ENCODE data around the gene HSPA2. TPM values are rescaled to one million over a fixed set of nuclear protein-coding genes. Genes with fewer than 3 reads are reported as not detected.

HSPA2 gene
- polyA plus RNA-seq, 1 donor from 2014 or later, result 0.25 TPM

GRCh38 chr14:64531567-64531966 lies 9.0 kb upstream of the HSPA2 start:
- Histone ChIP-seq H3K79me2 (replicated peaks; ENCODE audit: insufficient read depth, low read length) (no peaks in the 10 kb centered on the region), H3K4me3 (ENCODE audit: low read length) (no peak overlapping the region), H3K27ac (ENCODE audit: low read length) (no peak overlapping the region), H3K4me2 (ENCODE audit: low read length) (no peak overlapping the region), H3K36me3 (ENCODE audit: insufficient read depth, low read length) (no peaks in the 10 kb centered on the region), H2AFZ (ENCODE audit: low read depth, low read length) (no peak overlapping the region), H3K9me3 (ENCODE audit: low read length) (no peaks in the 10 kb centered on the region), H3F3A (ENCODE audit: insufficient read depth, low read length, poor library complexity, severe bottlenecking) (no peaks in the 10 kb centered on the region), H3K9ac (ENCODE audit: low read length) (no peak overlapping the region), H3K27me3 (ENCODE audit: insufficient read depth, low read depth, low read length) (no peaks in the 10 kb centered on the region), H4K20me1 (ENCODE audit: insufficient read depth) (no peaks in the 10 kb centered on the region), H3K9me2 (ENCODE audit: insufficient read depth, low read length) (no peaks in the 10 kb centered on the region)
- TF ChIP-seq POLR2AphosphoS5 (IDR thresholded peaks at IDR 0.05), result no peak

GRCh38 chr14:64536488-64537245 lies 3.9 kb upstream of the HSPA2 start:
- H4K20me1 ChIP-seq (ENCODE audit: insufficient read depth), result no peaks in the 10 kb centered on the region
- H3K9me3 ChIP-seq (ENCODE audit: low read length), result peaks cover 13% of the 10 kb centered on the region
- H3K4me2 ChIP-seq (ENCODE audit: low read length), result no peak overlapping the region
- H2AFZ ChIP-seq (ENCODE audit: low read depth, low read length), result no peak overlapping the region
- H3K79me2 ChIP-seq (replicated peaks; ENCODE audit: insufficient read depth, low read length), result no peaks in the 10 kb centered on the region
- H3K27ac ChIP-seq (ENCODE audit: low read length), result no peak overlapping the region
- no peaks in the 10 kb centered on the region for H3F3A ChIP-seq (ENCODE audit: insufficient read depth, low read length, poor library complexity, severe bottlenecking)
- peaks cover 12% of the 10 kb centered on the region for H3K27me3 ChIP-seq (ENCODE audit: insufficient read depth, low read depth, low read length)
- H3K36me3 ChIP-seq (ENCODE audit: insufficient read depth, low read length), result no peaks in the 10 kb centered on the region
- no peaks in the 10 kb centered on the region for H3K9me2 ChIP-seq (ENCODE audit: insufficient read depth, low read length)
- TF ChIP-seq POLR2AphosphoS5 (IDR thresholded peaks at IDR 0.05) (no peak), MXI1 (conservative IDR thresholded peaks at IDR 0.05; ENCODE audit: poor library complexity, severe bottlenecking) (no peak), TAF1 (IDR thresholded peaks at IDR 0.05; ENCODE audit: low read depth) (no peak), SMC3 (conservative IDR thresholded peaks at IDR 0.05; ENCODE audit: poor library complexity) (no peak), REST (IDR thresholded peaks at IDR 0.05; ENCODE audit: borderline replicate concordance) (no peak), EZH2 (IDR thresholded peaks at IDR 0.05; ENCODE audit: borderline replicate concordance, insufficient read depth, low read length, poor library complexity, severe bottlenecking) (no peak), CTCF (IDR thresholded peaks at IDR 0.05; ENCODE audit: poor library complexity, severe bottlenecking) (no peak), EP300 (conservative IDR thresholded peaks at IDR 0.05; ENCODE audit: poor library complexity, severe bottlenecking) (no peak), RAD21 (conservative IDR thresholded peaks at IDR 0.05) (no peak)
- no peak overlapping the region for H3K9ac ChIP-seq (ENCODE audit: low read length)
- no peak overlapping the region for H3K4me3 ChIP-seq (ENCODE audit: low read length)
